ENCODE data around the gene TLK1.

The TLK1 gene

DNA sequence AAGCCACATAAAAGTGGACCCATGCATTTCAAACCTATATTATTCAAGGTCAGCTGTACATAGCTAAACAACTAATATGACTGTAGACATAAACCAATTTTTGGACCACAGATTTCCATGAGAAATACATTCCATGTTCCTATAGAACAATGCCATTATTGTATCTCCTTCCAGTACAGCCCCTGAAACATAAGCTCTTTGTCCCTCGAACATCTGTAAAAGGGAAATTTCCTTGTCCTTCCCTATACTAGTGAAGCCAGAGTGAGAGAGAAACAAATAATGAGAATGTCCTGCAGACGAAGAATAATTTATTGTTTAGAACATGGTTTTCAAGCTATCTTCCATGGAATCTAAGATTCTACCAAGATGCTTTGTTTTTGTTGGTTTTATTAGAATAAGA, 156.3 kb downstream of the TLK1 start:
- no peaks in the 10 kb centered on the region for H3K9me3 Mint-ChIP-seq
- no peak overlapping the region for H3K27ac Mint-ChIP-seq
- H3K4me3 Mint-ChIP-seq = no peak overlapping the region
- peaks cover 5% of the 10 kb centered on the region for H3K4me1 Mint-ChIP-seq (ENCODE audit: low read depth)
- H3K27me3 Mint-ChIP-seq (ENCODE audit: low read depth) = no peaks in the 10 kb centered on the region
- peaks cover 26% of the 10 kb centered on the region for H3K36me3 Mint-ChIP-seq (ENCODE audit: low read depth)

DNA sequence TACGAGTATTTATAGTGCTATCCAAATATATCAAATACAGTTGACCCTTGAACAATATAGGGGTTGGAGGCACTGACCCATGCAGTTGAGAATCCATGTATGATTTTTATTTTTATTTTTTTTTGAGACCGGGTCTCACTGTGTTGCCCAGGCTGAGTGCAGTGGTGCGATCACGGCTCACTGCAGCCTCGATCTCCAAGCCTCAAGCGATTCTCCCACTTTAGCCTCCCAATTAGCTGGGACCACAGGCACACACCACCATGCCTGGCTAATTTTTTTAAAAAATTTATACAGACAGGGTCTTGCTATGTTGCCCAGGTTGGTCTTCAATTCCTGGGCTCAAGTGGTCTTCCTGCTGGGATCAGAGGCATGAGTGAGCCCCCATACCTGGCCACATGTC, 161.0 kb downstream of the TLK1 start:
- peaks cover 14% of the 10 kb centered on the region for H3K36me3 Mint-ChIP-seq (ENCODE audit: low read depth)
- no peak overlapping the region for H3K27ac Mint-ChIP-seq
- no peaks in the 10 kb centered on the region for H3K9me3 Mint-ChIP-seq
- H3K4me3 Mint-ChIP-seq = no peak overlapping the region
- peaks cover 2% of the 10 kb centered on the region for H3K4me1 Mint-ChIP-seq (ENCODE audit: low read depth)
- no peaks in the 10 kb centered on the region for H3K27me3 Mint-ChIP-seq (ENCODE audit: low read depth)

DNA sequence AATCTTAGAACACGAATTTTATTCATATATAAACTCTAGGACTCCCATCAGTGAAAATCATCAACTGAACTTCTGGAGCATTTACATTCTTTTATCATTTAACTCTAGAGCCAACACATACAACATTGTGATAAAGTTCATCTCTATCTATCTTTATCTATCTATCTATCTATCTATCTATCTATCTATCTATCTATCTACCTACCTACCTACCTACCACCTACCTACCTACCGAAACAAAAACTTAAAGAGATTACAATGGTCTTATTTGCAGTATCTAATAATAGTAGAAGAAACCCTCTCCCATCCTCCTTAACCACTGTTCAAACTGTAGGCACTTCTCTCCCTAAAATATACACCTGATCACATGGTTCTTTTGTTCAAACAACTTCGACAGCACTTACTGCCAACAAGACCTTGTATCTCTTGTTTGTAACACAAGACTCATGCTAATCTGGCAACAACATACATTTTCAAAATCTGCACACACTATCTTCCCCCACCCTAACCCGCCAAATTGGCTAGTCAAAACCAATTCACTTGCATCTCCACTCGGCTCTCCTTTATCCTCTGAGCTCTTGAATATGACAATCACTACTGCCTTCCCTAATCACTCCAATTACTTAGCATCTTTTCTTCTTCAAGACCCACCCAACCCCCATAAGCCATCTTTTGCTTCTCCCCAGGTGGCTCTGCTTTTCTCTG, 162.6 kb downstream of the TLK1 start:
- H3K4me1 Mint-ChIP-seq (ENCODE audit: low read depth) = no peaks in the 10 kb centered on the region
- no peaks in the 10 kb centered on the region for H3K9me3 Mint-ChIP-seq
- H3K27ac Mint-ChIP-seq = no peak overlapping the region
- peaks cover 20% of the 10 kb centered on the region for H3K36me3 Mint-ChIP-seq (ENCODE audit: low read depth)
- H3K4me3 Mint-ChIP-seq = no peak overlapping the region
- H3K27me3 Mint-ChIP-seq (ENCODE audit: low read depth) = no peaks in the 10 kb centered on the region

DNA sequence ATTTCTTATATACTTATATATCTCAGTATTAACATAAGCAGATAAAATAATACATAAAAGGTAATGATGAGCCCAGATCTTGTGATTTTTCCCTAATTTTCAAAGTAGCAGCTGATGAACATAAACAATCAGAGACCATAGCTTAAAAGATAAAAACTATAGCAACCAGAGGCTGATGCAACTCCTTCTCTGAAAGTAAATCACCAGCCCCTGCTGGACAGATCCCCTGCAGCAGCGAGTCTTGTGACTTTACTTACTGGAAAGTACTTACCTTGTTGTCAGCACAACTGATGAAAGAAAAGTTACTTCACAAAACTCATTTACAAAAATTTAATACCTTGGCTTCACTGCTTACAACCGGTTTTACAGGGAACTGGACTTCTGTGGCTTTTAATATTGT, 164.4 kb downstream of the TLK1 start:
- Mint-ChIP-seq H3K27me3 (ENCODE audit: low read depth) (no peaks in the 10 kb centered on the region), H3K4me3 (no peak overlapping the region), H3K9me3 (no peaks in the 10 kb centered on the region), H3K27ac (no peak overlapping the region), H3K36me3 (ENCODE audit: low read depth) (peaks cover 23% of the 10 kb centered on the region), H3K4me1 (ENCODE audit: low read depth) (no peaks in the 10 kb centered on the region)

DNA sequence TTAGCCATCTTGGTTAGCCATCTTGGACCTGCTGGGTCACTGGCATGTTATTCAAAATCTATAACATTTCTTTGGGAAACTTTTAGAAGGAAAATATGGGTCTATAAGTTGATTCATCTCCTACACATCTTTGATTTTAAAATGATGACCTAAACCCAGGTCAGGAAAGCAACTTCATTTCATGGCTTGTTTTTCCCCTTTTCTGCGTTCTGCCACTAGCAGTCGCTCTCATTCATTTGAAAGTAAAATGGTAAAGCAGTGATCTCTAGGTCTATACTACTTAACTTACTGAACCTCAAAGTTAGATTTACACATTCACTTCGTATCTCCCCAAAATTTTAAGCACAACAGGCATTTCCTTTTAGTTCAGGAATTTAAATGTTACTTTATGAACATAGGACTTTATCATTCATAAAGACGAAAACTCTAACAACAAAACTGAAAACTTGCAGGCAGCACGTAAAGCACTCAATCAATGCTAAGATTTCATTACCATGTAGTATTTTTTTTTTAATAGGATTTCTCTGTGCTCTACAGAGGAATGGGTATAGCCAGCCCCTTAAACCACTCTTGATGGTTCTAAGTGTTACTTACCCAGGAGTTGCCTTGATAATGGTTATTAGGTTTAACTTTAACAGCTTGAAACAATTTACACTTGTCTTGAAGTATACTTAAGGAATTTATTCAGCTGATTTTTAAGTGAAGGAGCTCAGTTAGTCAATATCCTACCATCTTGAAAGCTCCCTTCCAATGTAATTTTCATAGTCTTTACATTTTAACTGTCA, 169.1 kb downstream of the TLK1 start:
- peaks cover 2% of the 10 kb centered on the region for H3K4me1 Mint-ChIP-seq (ENCODE audit: low read depth)
- no peaks in the 10 kb centered on the region for H3K27me3 Mint-ChIP-seq (ENCODE audit: low read depth)
- H3K4me3 Mint-ChIP-seq = no peak overlapping the region
- no peaks in the 10 kb centered on the region for H3K9me3 Mint-ChIP-seq
- no peak overlapping the region for H3K27ac Mint-ChIP-seq
- H3K36me3 Mint-ChIP-seq (ENCODE audit: low read depth) = peaks cover 28% of the 10 kb centered on the region

DNA sequence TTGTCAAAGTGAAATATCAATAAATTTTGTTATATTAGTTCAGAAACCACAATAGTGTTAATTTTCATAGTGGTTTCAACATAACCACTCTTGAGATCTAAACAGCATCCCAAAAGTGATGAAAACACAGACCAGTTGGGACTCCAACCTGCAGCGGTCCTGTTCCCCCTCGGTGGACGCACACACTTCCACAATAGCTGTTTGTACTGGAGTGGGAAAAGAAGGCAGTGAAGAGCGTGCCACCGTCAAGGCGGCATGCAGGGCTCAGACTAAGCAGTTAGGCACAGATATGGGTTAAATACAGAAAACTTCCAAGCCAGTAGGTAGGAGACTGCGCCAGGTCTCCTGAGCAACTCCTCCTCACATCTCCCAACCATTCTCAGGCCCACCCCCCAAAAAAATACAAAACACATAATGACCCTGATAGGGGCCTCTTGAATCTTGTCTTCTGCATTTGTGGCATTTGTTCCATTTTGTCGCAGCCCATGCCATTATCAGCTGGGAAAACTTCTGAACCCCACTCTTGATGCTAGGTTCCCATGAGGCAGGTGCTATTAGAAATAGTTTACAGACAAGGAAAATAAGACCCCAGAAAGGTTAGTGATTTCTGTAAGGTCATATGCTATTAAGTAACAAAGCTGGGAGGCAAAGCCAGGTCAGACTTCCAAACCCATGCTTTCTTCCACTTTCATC, 174.0 kb downstream of the TLK1 start:
- Mint-ChIP-seq H3K27me3 (ENCODE audit: low read depth) (no peaks in the 10 kb centered on the region), H3K4me3 (no peak overlapping the region), H3K27ac (no peak overlapping the region), H3K9me3 (no peaks in the 10 kb centered on the region), H3K36me3 (ENCODE audit: low read depth) (peaks cover 13% of the 10 kb centered on the region), H3K4me1 (ENCODE audit: low read depth) (peaks cover 2% of the 10 kb centered on the region)

DNA sequence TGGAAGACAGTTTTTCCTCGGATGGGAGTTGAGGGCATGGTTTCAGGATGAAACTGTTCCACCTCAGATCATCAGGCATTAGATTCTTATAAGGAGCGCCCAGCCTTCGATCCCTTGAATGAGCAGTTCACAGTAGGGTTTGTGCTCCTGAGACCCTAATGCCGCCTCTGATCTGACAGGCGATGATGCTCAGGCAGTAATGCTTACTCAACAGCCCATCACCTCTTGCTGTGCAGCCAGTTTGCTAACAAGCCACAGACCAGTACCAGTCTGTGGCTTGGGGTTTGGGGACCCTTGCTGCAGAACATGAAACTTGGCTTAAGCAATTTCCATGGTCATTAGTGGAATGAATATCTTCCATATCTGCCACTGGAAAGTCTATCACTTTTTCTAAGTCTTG, 175.3 kb downstream of the TLK1 start:
- Mint-ChIP-seq H3K36me3 (ENCODE audit: low read depth) (peaks cover 6% of the 10 kb centered on the region), H3K4me1 (ENCODE audit: low read depth) (peaks cover 2% of the 10 kb centered on the region), H3K27ac (no peak overlapping the region), H3K27me3 (ENCODE audit: low read depth) (no peaks in the 10 kb centered on the region), H3K4me3 (no peak overlapping the region), H3K9me3 (no peaks in the 10 kb centered on the region)

DNA sequence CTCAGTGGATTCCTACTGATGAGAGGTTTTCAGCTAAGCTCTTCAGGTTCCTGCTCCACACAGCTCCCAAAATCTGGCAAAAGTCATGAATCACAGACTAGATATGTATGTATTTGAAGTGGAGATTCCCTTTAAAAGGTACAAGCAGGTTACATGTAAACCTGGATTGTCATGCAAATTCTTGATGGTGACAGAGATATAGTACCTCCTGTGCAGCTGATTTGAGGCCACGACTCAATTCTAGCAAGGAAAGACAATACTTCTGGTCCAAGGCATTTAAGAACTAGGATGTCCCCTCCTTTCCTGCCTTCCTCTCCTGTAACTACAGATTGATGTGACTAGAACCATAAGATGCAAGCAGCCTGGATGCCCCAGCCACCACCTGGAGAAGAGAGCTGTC, 176.6 kb downstream of the TLK1 start:
- Mint-ChIP-seq H3K9me3 (no peaks in the 10 kb centered on the region), H3K27ac (no peak overlapping the region), H3K4me1 (ENCODE audit: low read depth) (no peaks in the 10 kb centered on the region), H3K27me3 (ENCODE audit: low read depth) (no peaks in the 10 kb centered on the region), H3K4me3 (no peak overlapping the region), H3K36me3 (ENCODE audit: low read depth) (peaks cover 4% of the 10 kb centered on the region)

DNA sequence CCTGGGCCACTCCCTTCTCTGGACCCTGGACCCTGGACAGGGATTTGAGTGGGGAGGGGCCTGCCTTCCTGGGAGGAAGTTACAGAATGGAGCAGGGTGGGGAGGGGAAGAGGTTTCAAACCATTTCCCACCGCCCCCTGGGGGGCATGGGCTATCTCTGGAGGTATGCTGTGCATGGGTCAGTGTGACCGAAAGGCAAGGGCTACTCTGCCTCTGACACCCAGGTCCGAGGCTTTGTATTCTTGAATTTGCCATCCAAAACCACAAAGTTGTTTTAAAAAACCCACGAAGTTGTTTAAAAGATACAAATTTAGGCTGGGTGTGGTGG, 184.8 kb downstream of the TLK1 start:
- Mint-ChIP-seq H3K4me1 (ENCODE audit: low read depth) (peaks cover 4% of the 10 kb centered on the region), H3K36me3 (ENCODE audit: low read depth) (no peaks in the 10 kb centered on the region), H3K9me3 (no peaks in the 10 kb centered on the region), H3K27ac (no peak overlapping the region), H3K27me3 (ENCODE audit: low read depth) (no peaks in the 10 kb centered on the region), H3K4me3 (no peak overlapping the region)

DNA sequence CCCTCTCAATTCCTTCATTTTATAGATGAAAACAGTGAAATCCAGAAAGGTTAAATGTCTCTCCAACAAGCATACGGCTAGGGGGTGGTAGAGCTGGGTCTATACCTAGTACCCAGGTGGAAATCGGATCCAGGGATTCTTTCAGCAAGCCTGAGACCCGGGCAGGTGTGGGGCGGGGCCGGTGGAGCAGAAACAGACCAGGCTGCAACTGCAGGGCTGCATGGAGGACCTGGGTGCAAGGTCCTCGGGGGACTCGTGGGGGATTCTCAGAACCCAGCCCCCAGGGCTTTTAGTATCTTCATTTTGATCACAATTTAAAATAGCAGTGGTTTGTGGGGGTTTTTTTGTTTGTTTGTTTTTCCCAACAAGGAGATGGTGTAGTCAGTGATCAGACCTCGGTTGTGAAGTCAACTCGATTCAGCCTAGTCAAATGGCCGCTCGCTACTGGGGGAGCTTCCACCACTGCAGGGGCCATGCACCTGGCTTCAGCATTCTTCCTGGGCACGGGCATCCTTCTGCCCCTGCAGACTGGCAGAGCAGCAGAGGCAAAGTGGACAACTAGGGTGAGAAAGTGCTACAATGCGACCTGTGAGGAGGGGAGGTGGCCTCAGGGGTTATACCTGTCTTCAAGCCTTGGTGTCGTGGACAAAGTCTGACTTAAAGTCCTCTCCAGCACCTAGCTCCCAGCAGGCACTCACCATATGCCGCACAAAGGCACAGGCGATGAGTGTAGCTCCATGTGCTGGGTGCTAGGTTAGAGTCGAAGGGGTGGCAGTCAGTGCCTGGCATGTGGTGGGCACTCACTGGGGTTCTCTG, 185.4 kb downstream of the TLK1 start:
- Mint-ChIP-seq H3K4me3 (no peak overlapping the region), H3K4me1 (ENCODE audit: low read depth) (peaks cover 4% of the 10 kb centered on the region), H3K9me3 (no peaks in the 10 kb centered on the region), H3K27me3 (ENCODE audit: low read depth) (no peaks in the 10 kb centered on the region), H3K27ac (no peak overlapping the region), H3K36me3 (ENCODE audit: low read depth) (no peaks in the 10 kb centered on the region)

DNA sequence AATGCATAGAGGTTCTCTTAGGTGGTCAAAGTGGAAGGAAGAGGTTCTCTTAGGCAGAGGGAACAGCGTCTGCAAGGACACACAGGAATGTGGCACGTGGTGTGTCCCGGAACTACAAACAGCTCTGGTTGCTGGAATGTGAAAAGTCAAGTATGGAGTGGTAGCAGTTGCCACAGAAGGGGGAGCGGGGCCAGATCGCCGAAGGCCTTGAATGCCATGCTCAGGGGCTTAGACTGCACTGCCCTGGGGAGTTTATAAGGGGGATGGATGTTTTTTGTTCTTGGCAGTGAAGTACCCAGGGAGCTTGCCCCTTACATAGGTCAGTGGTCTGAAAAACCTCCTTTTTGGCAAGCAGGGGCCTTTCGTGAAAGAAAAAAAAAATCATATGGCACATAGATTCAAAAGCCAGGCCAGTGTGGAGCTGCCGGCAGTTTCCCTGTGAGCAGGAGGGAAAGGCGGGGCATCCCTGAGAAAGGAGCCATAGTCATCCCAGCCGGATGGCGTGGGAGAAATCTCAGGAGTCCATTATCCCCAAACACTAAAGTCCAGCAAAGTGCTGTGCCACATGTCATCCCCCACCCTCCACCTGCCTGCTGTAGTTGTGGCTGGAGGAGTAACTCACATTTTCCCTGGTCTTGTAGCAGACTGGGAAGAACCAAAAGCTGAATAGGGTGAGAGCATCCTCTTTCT, 186.2 kb downstream of the TLK1 start:
- Mint-ChIP-seq H3K4me3 (peak overlapping the region; percentile 57), H3K27me3 (ENCODE audit: low read depth) (no peaks in the 10 kb centered on the region), H3K4me1 (ENCODE audit: low read depth) (peaks cover 4% of the 10 kb centered on the region), H3K9me3 (no peaks in the 10 kb centered on the region), H3K36me3 (ENCODE audit: low read depth) (no peaks in the 10 kb centered on the region), H3K27ac (no peak overlapping the region)

DNA sequence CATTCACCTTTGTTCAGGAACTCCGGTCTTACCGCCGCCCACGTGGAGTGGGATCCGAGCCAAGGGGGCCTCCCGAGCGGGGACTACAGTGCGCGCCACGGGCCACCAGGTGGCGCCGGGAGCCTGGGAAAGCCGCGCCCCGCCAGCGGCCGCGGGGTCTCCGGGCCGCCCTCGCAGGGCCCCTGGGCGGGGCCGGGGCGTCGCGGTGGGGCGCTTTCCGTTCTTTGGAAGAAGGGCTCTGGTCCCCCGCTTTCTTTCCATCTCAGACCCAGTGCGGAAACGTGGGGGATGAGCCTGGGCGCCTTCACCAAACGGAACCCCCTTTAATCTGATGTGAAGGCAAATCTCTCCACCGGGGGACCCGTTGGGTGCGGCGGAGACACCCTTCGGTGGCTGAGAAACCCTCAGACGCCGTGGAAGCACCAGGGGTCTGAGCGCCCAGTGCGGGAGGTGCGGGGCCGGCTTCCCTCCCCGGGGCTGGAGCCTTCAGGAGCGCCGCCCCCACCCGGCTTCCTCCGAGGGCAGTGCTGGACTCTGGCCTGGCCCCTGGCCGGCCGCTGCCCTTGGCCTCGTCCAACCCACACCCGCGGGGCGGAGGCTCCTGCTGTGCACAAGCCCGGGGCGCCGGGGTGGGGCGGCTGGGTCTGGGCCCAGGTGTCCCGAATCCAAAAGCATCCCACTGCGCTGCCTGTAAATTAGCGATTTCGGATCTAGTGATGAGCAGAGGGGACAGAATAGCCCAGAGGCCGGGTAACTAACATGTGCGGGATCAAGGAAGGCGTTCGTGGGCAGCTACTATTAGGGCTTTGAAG, 187.0 kb downstream of the TLK1 start:
- Mint-ChIP-seq H3K36me3 (ENCODE audit: low read depth) (no peaks in the 10 kb centered on the region), H3K4me1 (ENCODE audit: low read depth) (peaks cover 4% of the 10 kb centered on the region), H3K4me3 (peak overlapping the region; percentile 73), H3K27me3 (ENCODE audit: low read depth) (no peaks in the 10 kb centered on the region), H3K9me3 (no peaks in the 10 kb centered on the region), H3K27ac (no peak overlapping the region)

DNA sequence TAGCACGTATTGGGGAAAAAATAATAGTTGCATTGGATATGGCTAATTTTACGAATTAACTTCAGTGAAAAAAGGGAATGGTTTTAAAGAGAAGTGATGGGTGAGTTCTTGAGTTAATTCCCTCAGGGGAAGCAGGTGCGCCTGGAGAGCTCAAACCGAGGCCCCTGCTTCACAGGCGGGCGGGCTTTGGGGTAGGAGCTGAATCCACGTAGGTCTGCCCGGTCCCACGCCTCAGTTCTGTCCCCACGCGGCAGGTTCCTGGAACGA, 187.5 kb downstream of the TLK1 start:
- peaks cover 4% of the 10 kb centered on the region for H3K36me3 Mint-ChIP-seq (ENCODE audit: low read depth)
- H3K9me3 Mint-ChIP-seq = no peaks in the 10 kb centered on the region
- H3K27ac Mint-ChIP-seq = no peak overlapping the region
- peak overlapping the region; percentile 64 for H3K4me3 Mint-ChIP-seq
- peaks cover 4% of the 10 kb centered on the region for H3K4me1 Mint-ChIP-seq (ENCODE audit: low read depth)
- no peaks in the 10 kb centered on the region for H3K27me3 Mint-ChIP-seq (ENCODE audit: low read depth)

Data from T-helper 1 cell treated with Interleukin-12 subunit alpha and Interleukin-12 subunit beta and Interleukin-4 antibody, amounts not matched to agents 30 μg/mL and 1 μg/mL, for 36 hours (primary cell).